Osteoblast (primary cell): Measurements from ENCODE around the gene TM9SF1. TPM values are rescaled to one million over a fixed set of nuclear protein-coding genes. Genes with fewer than 3 reads are reported as not detected.
A peak's percentile ranks its signal among the peaks of the same experiment; 100 is the strongest.

Experiments used
- DNase-seq: peaks from one replicate; pipeline ENCODE4 v3.0.0; 2011; ENCODE audit warnings: low spot score, mixed read lengths; ENCODE audit not compliant: insufficient read length; ENCODE audit errors: missing footprints
- H2AFZ ChIP-seq: 2 replicates; pipeline ENCODE4 v1.6.0; 2011; ENCODE audit warnings: mild to moderate bottlenecking, low read length
- H3K27ac ChIP-seq: 2 replicates; pipeline ENCODE4 v1.5.1; 2011; ENCODE audit warnings: mild to moderate bottlenecking, low read depth, low read length, moderate library complexity
- H3K27me3 ChIP-seq: 2 replicates; pipeline ENCODE4 v1.6.0; 2012; ENCODE audit warnings: mild to moderate bottlenecking, control low read depth, inconsistent platforms, low read length, moderate library complexity; ENCODE audit not compliant: insufficient read depth
- H3K36me3 ChIP-seq: 2 replicates; pipeline ENCODE4 v1.5.1; 2011; ENCODE audit warnings: mild to moderate bottlenecking, low read length, control low read depth, moderate library complexity; ENCODE audit not compliant: insufficient read depth
- H3K4me1 ChIP-seq: 2 replicates; pipeline ENCODE4 v1.5.1; 2011; ENCODE audit warnings: mild to moderate bottlenecking, low read length, control low read depth, moderate library complexity; ENCODE audit not compliant: insufficient read depth
- H3K4me2 ChIP-seq: 2 replicates; pipeline ENCODE4 v1.6.0; 2011; ENCODE audit warnings: mild to moderate bottlenecking, low read length; ENCODE audit not compliant: insufficient read depth
- H3K4me3 ChIP-seq: fragments of 200-600 bp; sonication (generic); 3 replicates; pipeline ENCODE4 v1.5.1; 2012; ENCODE audit warnings: mild to moderate bottlenecking, low read length, inconsistent platforms; ENCODE audit not compliant: insufficient read depth
- H3K79me2 ChIP-seq: 2 replicates; pipeline ENCODE4 v1.6.0; 2012; ENCODE audit warnings: mild to moderate bottlenecking, low read length, control low read depth, inconsistent platforms; ENCODE audit not compliant: insufficient read depth
- H3K9me3 ChIP-seq: 2 replicates; pipeline ENCODE4 v1.5.1; 2011; ENCODE audit warnings: low read depth, low read length, control low read depth
- H4K20me1 ChIP-seq: 2 replicates; pipeline ENCODE4 v1.6.0; 2012; ENCODE audit warnings: mild to moderate bottlenecking, low read length, control low read depth; ENCODE audit not compliant: insufficient read depth
- total RNA-seq: library from RNA; depleted of rRNA; stranded (reverse); fragments of >200 nt; gene quantifications from 2 replicates; pipeline ENCODE4 v1.2.3, GENCODE V29; 2012
- TF ChIP-seq, protein P1 (sequence below): IDR thresholded peaks from 2 replicates; pipeline ENCODE4 v1.5.1; 2011; ENCODE audit warnings: mild to moderate bottlenecking, low read depth, low read length, moderate library complexity; ENCODE audit errors: extremely low read depth

The TM9SF1 gene
- total RNA-seq, 1 donor: 78.2 TPM

DNA sequence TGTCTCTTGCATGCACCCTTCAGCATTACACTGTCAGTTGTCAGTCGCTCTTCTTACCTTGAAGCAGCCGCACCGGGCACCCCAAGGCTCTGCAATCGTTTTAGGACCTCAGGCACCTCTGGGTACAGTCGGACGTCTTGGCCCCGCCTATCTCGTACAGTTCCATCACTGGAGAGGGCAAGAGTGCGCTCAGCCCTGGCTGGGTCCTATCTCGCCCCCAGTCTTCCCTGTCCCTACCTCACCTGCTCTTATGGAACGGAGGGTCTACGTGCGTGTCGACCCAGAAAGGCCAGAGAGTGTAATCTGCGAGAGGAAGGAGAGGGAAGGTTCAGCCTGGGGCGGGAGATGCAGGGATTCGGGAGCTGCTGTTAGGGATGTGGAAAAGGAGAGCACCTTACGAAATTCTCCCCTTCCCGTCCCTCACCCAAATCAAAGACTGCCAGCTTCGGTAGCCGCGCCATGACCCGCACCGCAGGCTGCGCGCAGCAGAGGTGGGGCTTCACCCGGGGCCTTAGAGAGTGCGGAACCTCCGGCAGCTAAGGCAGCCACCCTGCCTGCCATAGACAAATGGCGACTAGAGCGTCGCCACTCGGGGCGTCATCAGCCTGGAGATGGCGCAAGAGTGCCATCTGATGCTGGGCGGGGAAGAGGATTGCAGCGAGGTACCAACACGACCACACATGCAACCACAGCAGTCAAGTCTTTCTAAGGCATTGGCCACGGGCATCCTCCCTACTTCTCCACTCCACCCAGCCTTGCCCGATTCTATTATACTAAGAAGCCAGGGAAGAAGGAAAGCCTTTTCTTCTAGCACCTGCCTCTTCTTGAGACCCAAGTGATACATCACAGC lies 20.5 kb upstream of the TM9SF1 start, which contains the start of gene MDP1:
Gene MDP1 (minus strand): TSS at position 572 of the 850 bp plus-strand sequence. CDS start 111 bp downstream, at position 461.
- Histone ChIP-seq H3K27me3 (no peaks in the 10 kb centered on the region), H3K4me2 (peak within 1 kb of the TSS; percentile 98), H3K79me2 (peaks cover 34% of the 10 kb centered on the region), H3K4me3 (peak within 1 kb of the TSS; percentile 80), H3K27ac (peak within 1 kb of the TSS; percentile 78), H3K36me3 (peaks cover 19% of the 10 kb centered on the region), H4K20me1 (peaks cover 8% of the 10 kb centered on the region), H2AFZ (peak within 1 kb of the TSS; percentile 92), H3K9me3 (no peaks in the 10 kb centered on the region), H3K4me1 (peaks cover 12% of the 10 kb centered on the region)
- peak; percentile 92 for DNase-seq
- TF ChIP-seq, protein P1, sequence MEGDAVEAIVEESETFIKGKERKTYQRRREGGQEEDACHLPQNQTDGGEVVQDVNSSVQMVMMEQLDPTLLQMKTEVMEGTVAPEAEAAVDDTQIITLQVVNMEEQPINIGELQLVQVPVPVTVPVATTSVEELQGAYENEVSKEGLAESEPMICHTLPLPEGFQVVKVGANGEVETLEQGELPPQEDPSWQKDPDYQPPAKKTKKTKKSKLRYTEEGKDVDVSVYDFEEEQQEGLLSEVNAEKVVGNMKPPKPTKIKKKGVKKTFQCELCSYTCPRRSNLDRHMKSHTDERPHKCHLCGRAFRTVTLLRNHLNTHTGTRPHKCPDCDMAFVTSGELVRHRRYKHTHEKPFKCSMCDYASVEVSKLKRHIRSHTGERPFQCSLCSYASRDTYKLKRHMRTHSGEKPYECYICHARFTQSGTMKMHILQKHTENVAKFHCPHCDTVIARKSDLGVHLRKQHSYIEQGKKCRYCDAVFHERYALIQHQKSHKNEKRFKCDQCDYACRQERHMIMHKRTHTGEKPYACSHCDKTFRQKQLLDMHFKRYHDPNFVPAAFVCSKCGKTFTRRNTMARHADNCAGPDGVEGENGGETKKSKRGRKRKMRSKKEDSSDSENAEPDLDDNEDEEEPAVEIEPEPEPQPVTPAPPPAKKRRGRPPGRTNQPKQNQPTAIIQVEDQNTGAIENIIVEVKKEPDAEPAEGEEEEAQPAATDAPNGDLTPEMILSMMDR: peak; percentile 58

DNA sequence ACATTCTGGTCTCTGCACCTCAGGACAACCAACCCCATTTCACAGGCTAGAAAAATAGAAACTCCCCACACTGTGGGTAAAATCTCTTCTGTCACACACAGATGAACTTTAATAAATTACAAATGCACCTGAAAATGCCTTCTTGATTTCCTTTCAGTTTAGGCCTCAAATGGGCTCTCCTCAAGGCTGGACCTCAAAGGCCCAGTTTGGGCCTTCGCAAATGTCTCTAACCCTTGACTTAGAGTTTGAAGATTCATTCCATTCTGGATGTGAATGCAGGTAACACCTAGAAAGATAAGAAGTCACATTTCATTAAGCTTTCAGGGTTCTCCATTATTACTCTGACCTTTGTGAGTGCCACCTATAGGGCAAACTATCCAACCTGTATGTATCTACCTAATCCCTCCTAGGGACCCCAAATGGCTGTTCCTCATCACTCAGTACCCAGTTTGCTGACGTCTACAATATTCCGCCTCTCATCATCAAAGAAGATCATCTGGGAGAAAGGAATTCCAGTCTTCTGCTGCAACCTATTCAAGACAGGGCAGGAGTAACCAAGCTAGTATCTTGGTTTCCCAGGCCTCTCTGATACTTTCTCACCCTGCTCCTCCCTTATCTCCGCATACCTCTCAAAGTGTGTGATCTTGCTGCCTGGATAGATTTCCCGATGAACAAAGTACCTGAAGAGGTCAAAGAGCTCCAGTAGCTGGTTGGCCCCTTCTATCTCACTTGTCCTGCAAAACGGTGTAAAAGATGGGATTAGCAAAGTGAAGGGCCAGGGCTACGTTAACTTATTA lies 18.8 kb upstream of the TM9SF1 start:
- TF ChIP-seq, protein P1: no peak
- no peaks in the 10 kb centered on the region for H4K20me1 ChIP-seq
- DNase-seq: no peak
- H3K79me2 ChIP-seq: peaks cover 22% of the 10 kb centered on the region
- peaks cover 36% of the 10 kb centered on the region for H3K36me3 ChIP-seq
- H3K4me1 ChIP-seq: peaks cover 12% of the 10 kb centered on the region
- H3K27me3 ChIP-seq: no peaks in the 10 kb centered on the region
- H3K4me3 ChIP-seq: peak overlapping the region; percentile 84
- peak overlapping the region; percentile 88 for H3K4me2 ChIP-seq
- H3K27ac ChIP-seq: peak overlapping the region; percentile 96
- peak overlapping the region; percentile 78 for H2AFZ ChIP-seq
- H3K9me3 ChIP-seq: no peaks in the 10 kb centered on the region

DNA sequence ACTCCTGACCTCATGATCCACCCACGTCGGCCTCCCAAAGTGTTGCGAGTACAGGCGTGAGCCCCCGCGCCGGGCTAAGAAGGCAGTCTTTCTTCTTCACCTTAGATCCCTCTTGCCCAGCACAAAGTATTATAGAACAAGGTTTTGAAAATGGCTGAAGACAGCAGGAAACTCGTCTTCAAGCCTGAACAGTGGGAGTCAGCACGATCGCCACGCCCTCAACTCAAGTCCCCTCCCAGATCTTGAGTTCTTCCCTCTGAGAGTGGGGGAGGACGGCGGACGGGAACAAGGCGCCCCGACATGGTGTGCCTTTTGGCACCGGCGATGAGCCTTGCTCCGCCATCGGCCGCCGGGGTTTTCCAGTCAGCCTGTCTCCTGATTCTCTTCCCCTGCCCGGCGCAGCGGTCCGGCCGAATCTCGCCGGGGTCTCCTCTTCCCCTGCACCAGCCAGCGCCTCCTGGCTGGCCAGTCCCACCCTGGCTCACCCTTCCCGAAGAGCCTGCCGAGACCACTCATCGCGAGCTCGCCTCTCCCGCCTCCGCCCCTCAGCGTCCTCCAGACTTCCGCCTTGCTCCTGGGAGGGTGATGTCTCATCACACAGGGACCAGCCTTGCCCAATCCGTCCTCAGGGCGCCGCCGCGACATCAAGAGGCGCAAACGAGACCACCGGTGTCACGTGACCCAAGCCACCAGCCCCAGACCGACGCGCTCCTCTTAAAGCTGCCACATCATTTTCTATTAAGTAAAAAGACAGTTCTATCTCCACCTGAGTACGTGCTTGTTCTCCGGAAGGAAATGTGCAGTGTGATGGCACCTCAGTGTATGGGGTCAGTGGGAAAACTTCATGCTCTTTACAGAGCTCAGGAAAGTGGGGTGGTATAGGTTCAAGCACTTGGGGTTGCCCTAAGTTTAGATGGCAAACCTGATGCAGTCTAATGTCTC lies 18.0 kb upstream of the TM9SF1 start, which contains the start of gene CHMP4A:
Gene CHMP4A (minus strand): TSS at position 565 of the 942 bp plus-strand sequence. CDS start 49 bp downstream, at position 516.
- Histone ChIP-seq H3K27ac (peak within 1 kb of the TSS; percentile 96), H3K27me3 (no peaks in the 10 kb centered on the region), H3K79me2 (peaks cover 19% of the 10 kb centered on the region), H3K4me2 (peak within 1 kb of the TSS; percentile 88), H3K9me3 (no peaks in the 10 kb centered on the region), H3K36me3 (peaks cover 40% of the 10 kb centered on the region), H3K4me1 (peaks cover 12% of the 10 kb centered on the region), H2AFZ (peak within 1 kb of the TSS; percentile 78), H3K4me3 (peak within 1 kb of the TSS; percentile 84), H4K20me1 (no peaks in the 10 kb centered on the region)
- peak; percentile 98 for DNase-seq
- TF ChIP-seq, protein P1: no peak
